Measurements from ENCODE around the gene ATP8A2.

ATP8A2 gene

GRCh38 chr13:25905611-25906010, 533.8 kb downstream of the ATP8A2 start:
- TF ChIP-seq TAF1 (IDR thresholded peaks at IDR 0.05; ENCODE audit: borderline replicate concordance, insufficient read depth, low read length) (no peak), SIN3A (IDR thresholded peaks at IDR 0.05; ENCODE audit: borderline replicate concordance, insufficient read depth, low read length) (no peak), FOXP2 (optimal IDR thresholded peaks at IDR 0.05; ENCODE audit: borderline replicate concordance, extremely low read depth, extremely low read length, insufficient read depth) (no peak)

- TF ChIP-seq FOXP2 (optimal IDR thresholded peaks at IDR 0.05; ENCODE audit: borderline replicate concordance, extremely low read depth, extremely low read length, insufficient read depth) (no peak), SIN3A (IDR thresholded peaks at IDR 0.05; ENCODE audit: borderline replicate concordance, insufficient read depth, low read length) (no peak), POLR2AphosphoS5 (IDR thresholded peaks at IDR 0.05; ENCODE audit: low read depth, low read length) (no peak), TAF1 (IDR thresholded peaks at IDR 0.05; ENCODE audit: borderline replicate concordance, insufficient read depth, low read length) (no peak), REST (IDR thresholded peaks at IDR 0.05; ENCODE audit: insufficient read depth in 1 of 2, low read depth in 2 of 2, low read length in 2 of 2) (no peak)
These were observed 534.5 kb downstream of the ATP8A2 start for GRCh38 chr13:25906191-25906661.

GRCh38 chr13:25908366-25908765, 536.6 kb downstream of the ATP8A2 start:
- TF ChIP-seq REST (IDR thresholded peaks at IDR 0.05; ENCODE audit: insufficient read depth in 1 of 2, low read depth in 2 of 2, low read length in 2 of 2) (no peak), FOXP2 (optimal IDR thresholded peaks at IDR 0.05; ENCODE audit: borderline replicate concordance, extremely low read depth, extremely low read length, insufficient read depth) (no peak), TAF1 (IDR thresholded peaks at IDR 0.05; ENCODE audit: borderline replicate concordance, insufficient read depth, low read length) (no peak), POLR2AphosphoS5 (IDR thresholded peaks at IDR 0.05; ENCODE audit: low read depth, low read length) (no peak), SIN3A (IDR thresholded peaks at IDR 0.05; ENCODE audit: borderline replicate concordance, insufficient read depth, low read length) (no peak)

GRCh38 chr13:25910243-25910642, 538.5 kb downstream of the ATP8A2 start:
- TF ChIP-seq FOXP2 (optimal IDR thresholded peaks at IDR 0.05; ENCODE audit: borderline replicate concordance, extremely low read depth, extremely low read length, insufficient read depth) = no peak
- TF ChIP-seq POLR2AphosphoS5 (IDR thresholded peaks at IDR 0.05; ENCODE audit: low read depth, low read length) = no peak
- TF ChIP-seq SIN3A (IDR thresholded peaks at IDR 0.05; ENCODE audit: borderline replicate concordance, insufficient read depth, low read length) = no peak

GRCh38 chr13:25910991-25911419, 539.2 kb downstream of the ATP8A2 start:
- TF ChIP-seq POLR2AphosphoS5 (IDR thresholded peaks at IDR 0.05; ENCODE audit: low read depth, low read length) = no peak

- TF ChIP-seq REST (IDR thresholded peaks at IDR 0.05; ENCODE audit: insufficient read depth in 1 of 2, low read depth in 2 of 2, low read length in 2 of 2) (no peak), POLR2AphosphoS5 (IDR thresholded peaks at IDR 0.05; ENCODE audit: low read depth, low read length) (no peak), FOXP2 (optimal IDR thresholded peaks at IDR 0.05; ENCODE audit: borderline replicate concordance, extremely low read depth, extremely low read length, insufficient read depth) (no peak), SIN3A (IDR thresholded peaks at IDR 0.05; ENCODE audit: borderline replicate concordance, insufficient read depth, low read length) (no peak), TAF1 (IDR thresholded peaks at IDR 0.05; ENCODE audit: borderline replicate concordance, insufficient read depth, low read length) (no peak)
These were observed 541.2 kb downstream of the ATP8A2 start for GRCh38 chr13:25912961-25913360.

Data from PFSK-1 (cell line).